ENCODE results near the gene CROCC2.
A peak's percentile ranks its signal among the peaks of the same experiment; 100 is the strongest.

CROCC2 gene

GRCh38 chr2:241037498-241037897, 131.4 kb downstream of the CROCC2 start:
- Histone ChIP-seq H3K4me2 (ENCODE audit: low read depth, low read length, poor library complexity, severe bottlenecking) (peak overlapping the region; percentile 71), H3K79me2 (ENCODE audit: insufficient read depth, low read length) (no peaks in the 10 kb centered on the region), H3F3A (ENCODE audit: insufficient read depth) (peaks cover 5% of the 10 kb centered on the region; the same call in 1 of the 2 replicates), H3K27ac (ENCODE audit: low read depth, low read length) (peak overlapping the region; percentile 79), H4K20me1 (ENCODE audit: low read depth, low read length) (no peaks in the 10 kb centered on the region), H3K4me3 (ENCODE audit: insufficient read depth, low read length, poor library complexity, severe bottlenecking) (peak overlapping the region; percentile 27), H3K36me3 (ENCODE audit: low read length) (no peaks in the 10 kb centered on the region), H3K9me3 (ENCODE audit: insufficient read depth, low read length) (no peaks in the 10 kb centered on the region), H3K9ac (ENCODE audit: low read length) (peak overlapping the region; percentile 55), H3K9me2 (replicated peaks; ENCODE audit: insufficient read depth, low read length) (no peaks in the 10 kb centered on the region), H2AFZ (ENCODE audit: low read depth, low read length, severe bottlenecking) (no peak overlapping the region), H3K27me3 (ENCODE audit: low read length) (no peaks in the 10 kb centered on the region)
- TF ChIP-seq EZH2phosphoT487 (conservative IDR thresholded peaks at IDR 0.05; ENCODE audit: low read length) (no peak), CTCF (IDR thresholded peaks at IDR 0.05; ENCODE audit: insufficient read depth, low read length, poor library complexity, severe bottlenecking) (no peak)

- no peaks in the 10 kb centered on the region for H3K9me2 ChIP-seq (replicated peaks; ENCODE audit: insufficient read depth, low read length)
- peaks cover 8% of the 10 kb centered on the region; the same call in 1 of the 2 replicates for H3F3A ChIP-seq (ENCODE audit: insufficient read depth)
- H3K79me2 ChIP-seq (ENCODE audit: insufficient read depth, low read length) = no peaks in the 10 kb centered on the region
- H3K27me3 ChIP-seq (ENCODE audit: low read length) = no peaks in the 10 kb centered on the region
- TF ChIP-seq EZH2phosphoT487 (conservative IDR thresholded peaks at IDR 0.05; ENCODE audit: low read length) (no peak), CTCF (IDR thresholded peaks at IDR 0.05; ENCODE audit: insufficient read depth, low read length, poor library complexity, severe bottlenecking) (no peak)
- peak overlapping the region; percentile 71 for H3K4me2 ChIP-seq (ENCODE audit: low read depth, low read length, poor library complexity, severe bottlenecking)
- H3K9ac ChIP-seq (ENCODE audit: low read length) = peak overlapping the region; percentile 32
- H3K4me3 ChIP-seq (ENCODE audit: insufficient read depth, low read length, poor library complexity, severe bottlenecking) = peak overlapping the region; percentile 27
- H2AFZ ChIP-seq (ENCODE audit: low read depth, low read length, severe bottlenecking) = no peak overlapping the region
- no peaks in the 10 kb centered on the region for H3K9me3 ChIP-seq (ENCODE audit: insufficient read depth, low read length)
- H3K27ac ChIP-seq (ENCODE audit: low read depth, low read length) = peak overlapping the region; percentile 35
- H3K36me3 ChIP-seq (ENCODE audit: low read length) = no peaks in the 10 kb centered on the region
- no peaks in the 10 kb centered on the region for H4K20me1 ChIP-seq (ENCODE audit: low read depth, low read length)
Measured at GRCh38 chr2:241038374-241039180, 132.4 kb downstream of the CROCC2 start.

GRCh38 chr2:241039416-241039815, 133.3 kb downstream of the CROCC2 start:
- Histone ChIP-seq H4K20me1 (ENCODE audit: low read depth, low read length) (no peaks in the 10 kb centered on the region), H3K4me2 (ENCODE audit: low read depth, low read length, poor library complexity, severe bottlenecking) (peak overlapping the region; percentile 71), H3K9me2 (replicated peaks; ENCODE audit: insufficient read depth, low read length) (no peaks in the 10 kb centered on the region)

More at GRCh38 chr2:241039416-241039815, 133.3 kb downstream of the CROCC2 start:
- Histone ChIP-seq H2AFZ (ENCODE audit: low read depth, low read length, severe bottlenecking) (no peak overlapping the region), H3K9ac (ENCODE audit: low read length) (peak overlapping the region; percentile 32; the same call in 1 of the 2 replicates), H3K36me3 (ENCODE audit: low read length) (no peaks in the 10 kb centered on the region), H3K27ac (ENCODE audit: low read depth, low read length) (peak overlapping the region; percentile 35), H3K9me3 (ENCODE audit: insufficient read depth, low read length) (no peaks in the 10 kb centered on the region), H3K4me3 (ENCODE audit: insufficient read depth, low read length, poor library complexity, severe bottlenecking) (no peak overlapping the region), H3K27me3 (ENCODE audit: low read length) (no peaks in the 10 kb centered on the region), H3K79me2 (ENCODE audit: insufficient read depth, low read length) (no peaks in the 10 kb centered on the region), H3F3A (ENCODE audit: insufficient read depth) (peaks cover 8% of the 10 kb centered on the region; the same call in 1 of the 2 replicates)
- TF ChIP-seq EZH2phosphoT487 (conservative IDR thresholded peaks at IDR 0.05; ENCODE audit: low read length) = no peak
- no peak for TF ChIP-seq CTCF (IDR thresholded peaks at IDR 0.05; ENCODE audit: insufficient read depth, low read length, poor library complexity, severe bottlenecking)
